ENCODE measurements around the gene PFDN5. TPM values are rescaled to one million over a fixed set of nuclear protein-coding genes. Genes with fewer than 3 reads are reported as not detected.
"Not testable (repeated sequence)": the region's sequence is repeated elsewhere in the genome, so short reads cannot be mapped to it uniquely, and the experiment has no call there.

The PFDN5 gene
- total RNA-seq, 1 donor from 2014 or later = 420 TPM

GRCh38 chr12:53286448-53286847 lies 8.9 kb upstream of the PFDN5 start:
- DNase-seq (ENCODE audit: low spot score) = no peak

- DNase-seq (ENCODE audit: low spot score) = peak; percentile 71
Measured at GRCh38 chr12:53287741-53288216, 7.6 kb upstream of the PFDN5 start.

GRCh38 chr12:53288322-53288721 lies 7.0 kb upstream of the PFDN5 start:
- no peak for DNase-seq (ENCODE audit: low spot score)

GRCh38 chr12:53289891-53290290 lies 5.5 kb upstream of the PFDN5 start:
- DNase-seq (ENCODE audit: low spot score) = no peak

- DNase-seq (ENCODE audit: low spot score) = no peak
Measured at GRCh38 chr12:53290661-53291060, 4.7 kb upstream of the PFDN5 start.

GRCh38 chr12:53292426-53292825 lies 2.9 kb upstream of the PFDN5 start:
- no peak for DNase-seq (ENCODE audit: low spot score)

- no peak for DNase-seq (ENCODE audit: low spot score)
Measured at GRCh38 chr12:53295891-53296219, 513 bp downstream of the PFDN5 start.

GRCh38 chr12:53297106-53297505 lies 1.8 kb downstream of the PFDN5 start:
- not testable (repeated sequence) for DNase-seq (ENCODE audit: low spot score)

- no peak for DNase-seq (ENCODE audit: low spot score)
Measured at GRCh38 chr12:53298164-53298563, 2.8 kb downstream of the PFDN5 start.

- DNase-seq (ENCODE audit: low spot score) = no peak
Measured at GRCh38 chr12:53299101-53299453, 3.7 kb downstream of the PFDN5 start.

- DNase-seq (ENCODE audit: low spot score) = peak; percentile 91
Measured at GRCh38 chr12:53299454-53300180, 4.3 kb downstream of the PFDN5 start, which contains the start of gene MYG1. TSS of gene MYG1 (plus strand) at chr12:53299695. CDS start at chr12:53299738, 43 bp downstream.

- DNase-seq (ENCODE audit: low spot score) = no peak
Measured at GRCh38 chr12:53300187-53300586, 4.8 kb downstream of the PFDN5 start.

GRCh38 chr12:53302903-53303302 lies 7.6 kb downstream of the PFDN5 start:
- no peak for DNase-seq (ENCODE audit: low spot score)

- DNase-seq (ENCODE audit: low spot score) = no peak
Measured at GRCh38 chr12:53306826-53307225, 11.5 kb downstream of the PFDN5 start.

- no peak for DNase-seq (ENCODE audit: low spot score)
Measured at GRCh38 chr12:53308276-53308675, 12.9 kb downstream of the PFDN5 start.

GRCh38 chr12:53313996-53314395 lies 18.7 kb downstream of the PFDN5 start:
- DNase-seq (ENCODE audit: low spot score) = no peak

GRCh38 chr12:53320352-53321195 lies 25.2 kb downstream of the PFDN5 start:
- no peak for DNase-seq (ENCODE audit: low spot score)

- DNase-seq (ENCODE audit: low spot score) = peak; percentile 20
Measured at GRCh38 chr12:53324113-53324778, 28.9 kb downstream of the PFDN5 start.

- peak; percentile 90 for DNase-seq (ENCODE audit: low spot score)
Measured at GRCh38 chr12:53324779-53325510, 29.6 kb downstream of the PFDN5 start.

GRCh38 chr12:53325511-53326061 lies 30.2 kb downstream of the PFDN5 start:
- peak; percentile 14 for DNase-seq (ENCODE audit: low spot score)

GRCh38 chr12:53326460-53327185 lies 31.3 kb downstream of the PFDN5 start:
- no peak for DNase-seq (ENCODE audit: low spot score)
